ENCODE results near the gene HPS5. TPM values are rescaled to one million over a fixed set of nuclear protein-coding genes. Genes with fewer than 3 reads are reported as not detected.

The HPS5 gene
- total RNA-seq, 1 experiment from 2014 or later = 240 TPM

DNA sequence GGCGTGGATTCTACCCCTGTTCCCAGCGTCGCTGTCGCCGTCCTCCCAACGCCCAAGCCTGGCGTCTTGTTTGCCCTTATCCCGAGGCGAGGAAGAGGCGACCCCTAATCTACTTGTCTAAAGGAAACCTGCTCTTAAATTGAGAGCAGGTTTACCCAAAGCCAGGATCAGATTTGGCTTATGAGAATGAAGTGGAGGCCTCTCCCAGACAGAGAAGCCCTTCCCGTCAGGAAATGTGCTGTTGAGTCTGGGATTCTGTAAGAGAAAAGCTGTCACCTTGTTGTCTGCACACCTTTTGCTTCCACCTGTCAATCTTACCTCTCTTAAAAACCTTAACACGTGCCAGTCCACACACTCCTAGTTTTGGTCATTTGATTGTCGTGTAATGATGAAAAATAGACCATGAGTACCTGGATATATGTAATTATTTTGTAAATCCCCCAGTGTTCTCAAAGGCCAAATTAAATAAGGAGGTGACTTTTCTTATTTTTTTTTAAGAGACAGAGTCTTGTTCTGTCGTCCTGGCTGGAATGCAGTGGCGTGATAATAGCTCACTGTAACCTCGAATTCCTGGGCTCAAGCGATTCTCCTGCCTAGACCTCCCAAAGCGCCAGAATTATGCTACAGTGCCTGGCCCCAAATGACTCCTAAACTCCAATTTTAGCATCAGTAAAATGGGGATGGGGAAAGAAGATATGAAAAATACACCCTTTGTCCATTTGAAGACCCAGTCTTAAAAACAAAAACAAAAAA is 1.1 kb upstream of the HPS5 start:
- in situ Hi-C loops (cut with HindIII; ENCODE audit: low pct_unique_long_range_greater_than_20kb, low sequenced_read_pairs) = no loop called here
- no peak for DNase-seq (ENCODE audit: low read depth, low spot score)

DNA sequence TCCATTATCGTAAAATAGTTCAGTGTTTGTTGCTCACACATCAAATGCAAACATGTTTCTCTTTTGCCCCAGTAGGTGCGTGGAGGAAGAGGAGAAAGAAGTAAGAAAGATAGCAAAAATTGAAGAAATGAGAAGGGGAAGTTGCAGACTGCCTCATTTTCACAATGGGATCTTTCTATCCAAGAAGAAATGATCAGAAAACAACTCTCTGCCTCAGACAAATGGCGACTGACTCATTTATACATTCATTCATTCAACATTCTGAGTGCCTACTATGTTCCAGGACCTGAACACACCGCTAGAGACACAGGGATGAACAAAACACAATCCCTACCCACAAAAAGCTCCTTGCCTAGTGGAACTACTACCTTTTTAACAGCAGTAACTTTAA is 367 bp downstream of the HPS5 start:
- in situ Hi-C loops (cut with HindIII; ENCODE audit: low pct_unique_long_range_greater_than_20kb, low sequenced_read_pairs) = no loop called here

DNA sequence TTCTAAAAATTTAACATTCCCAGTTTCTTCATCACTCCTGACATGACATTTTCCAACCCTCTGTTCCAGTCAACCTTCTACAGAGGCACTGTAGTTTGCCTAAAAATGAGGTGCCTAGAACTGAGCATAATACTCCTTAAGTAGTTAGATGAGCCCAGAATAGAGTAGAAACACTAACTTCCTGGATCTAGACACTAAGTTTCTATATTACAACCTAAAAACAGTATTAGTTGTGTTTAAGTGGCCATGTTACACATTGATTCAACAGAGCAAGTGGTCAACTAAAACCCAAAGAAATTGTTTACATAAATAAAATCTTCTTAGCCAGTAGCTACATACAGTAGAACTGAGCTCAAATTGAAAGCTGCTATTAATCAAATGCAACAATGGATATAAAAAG is 1.3 kb downstream of the HPS5 start:
- DNase-seq (ENCODE audit: low read depth, low spot score) = no peak
- in situ Hi-C loops (cut with HindIII; ENCODE audit: low pct_unique_long_range_greater_than_20kb, low sequenced_read_pairs) = no loop called here

More for the DNA sequence above, 367 bp downstream of the HPS5 start:
- peak; percentile 73 for DNase-seq (ENCODE audit: low read depth, low spot score)

DNA sequence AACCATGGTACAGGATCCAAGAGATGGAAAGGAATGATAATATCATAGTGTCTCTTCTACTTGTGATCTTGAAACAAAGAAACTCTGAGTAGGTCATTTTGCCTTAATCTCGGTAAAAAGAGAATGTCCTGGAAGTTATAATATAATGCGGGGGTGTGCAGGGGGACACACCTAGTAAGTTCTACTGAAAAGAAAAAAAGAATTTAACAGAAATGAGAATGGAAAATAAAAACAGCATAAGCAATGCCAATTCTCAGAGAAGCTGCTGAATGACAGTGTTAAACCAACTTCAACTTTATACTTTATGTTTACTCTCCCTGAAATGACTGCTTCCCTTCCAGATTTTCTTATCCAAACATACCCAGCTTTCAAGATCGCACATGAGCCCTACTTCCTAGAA is 2.0 kb downstream of the HPS5 start:
- no peak for DNase-seq (ENCODE audit: low read depth, low spot score)
- in situ Hi-C loops (cut with HindIII; ENCODE audit: low pct_unique_long_range_greater_than_20kb, low sequenced_read_pairs) = no loop called here

DNA sequence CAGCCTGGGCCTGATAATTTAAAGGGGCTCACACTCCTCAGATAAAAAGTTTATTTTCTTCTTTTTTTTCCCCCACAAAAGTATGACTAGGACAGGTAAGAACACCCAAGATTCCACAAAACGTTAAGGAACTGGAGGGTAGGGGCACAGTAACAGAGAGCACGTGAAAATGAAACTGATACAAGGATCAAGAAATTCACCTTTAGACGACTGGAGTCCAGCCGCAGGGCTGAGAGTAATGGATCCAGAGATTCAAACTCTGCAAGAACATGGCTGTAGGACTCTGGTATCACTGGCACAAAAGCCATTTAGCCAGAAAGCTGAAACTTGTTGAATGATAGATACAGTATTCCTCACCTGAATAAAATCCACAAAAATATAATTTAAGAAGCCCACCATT is 4.4 kb downstream of the HPS5 start:
- DNase-seq (ENCODE audit: low read depth, low spot score) = no peak
- in situ Hi-C loops (cut with HindIII; ENCODE audit: low pct_unique_long_range_greater_than_20kb, low sequenced_read_pairs) = no loop called here

DNA sequence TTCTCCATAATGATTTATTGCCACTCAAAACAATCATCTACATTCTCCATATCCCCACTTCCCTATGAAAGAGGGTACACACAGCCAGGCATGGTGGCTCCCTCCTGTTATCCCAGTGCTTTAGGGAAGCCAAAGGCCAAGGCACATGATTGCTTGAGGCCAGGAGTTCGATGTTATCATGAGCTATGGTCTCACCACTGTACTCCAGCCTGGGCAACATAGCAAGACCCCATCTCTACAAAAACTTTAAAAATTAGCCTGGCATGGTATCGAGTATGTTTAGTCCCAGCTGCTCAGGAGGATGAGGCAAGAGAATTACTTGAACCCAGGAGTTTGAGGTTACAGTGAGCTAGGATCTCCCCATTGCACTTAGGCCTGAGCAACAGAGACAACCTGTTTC is 6.0 kb downstream of the HPS5 start:
- in situ Hi-C loops (cut with HindIII; ENCODE audit: low pct_unique_long_range_greater_than_20kb, low sequenced_read_pairs) = no loop called here

DNA sequence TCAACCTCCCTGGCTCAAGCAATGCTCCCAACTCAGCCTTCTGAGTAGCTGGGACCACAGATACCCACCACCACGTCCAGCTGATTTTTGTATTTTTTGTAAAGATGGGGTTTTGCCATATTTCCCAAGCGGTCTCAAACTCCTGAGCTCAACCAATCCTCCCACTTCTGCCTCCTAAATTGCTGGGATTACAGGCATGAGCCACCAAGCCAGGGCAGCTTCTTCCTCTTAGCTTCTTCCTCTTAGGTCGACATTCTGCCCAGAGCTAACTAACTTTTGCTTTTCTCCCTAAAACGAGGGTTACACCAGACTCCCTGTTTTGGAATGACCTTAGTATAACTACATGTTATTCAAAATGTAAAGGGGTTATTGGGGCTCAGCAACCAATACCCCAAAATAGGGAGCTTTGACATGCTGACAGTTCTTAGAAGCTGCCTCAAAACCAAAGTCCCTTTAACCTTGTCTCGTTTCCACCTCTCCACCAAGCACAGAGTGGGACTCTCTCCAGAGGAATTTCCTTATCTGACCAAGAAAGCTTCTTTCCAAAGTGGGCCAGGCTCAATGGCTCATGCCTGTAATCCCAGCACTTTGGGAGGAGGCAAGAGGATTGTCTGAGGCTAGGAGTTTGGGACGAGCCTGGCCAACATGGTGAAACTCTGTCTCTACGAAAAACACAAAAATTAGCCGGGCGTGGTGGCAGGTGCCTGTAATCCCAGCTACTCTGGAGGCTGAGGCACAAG is 7.0 kb downstream of the HPS5 start:
- in situ Hi-C loops (cut with HindIII; ENCODE audit: low pct_unique_long_range_greater_than_20kb, low sequenced_read_pairs) = no loop called here
- no peak for DNase-seq (ENCODE audit: low read depth, low spot score)

More for the DNA sequence above, 6.0 kb downstream of the HPS5 start:
- DNase-seq (ENCODE audit: low read depth, low spot score) = no peak

DNA sequence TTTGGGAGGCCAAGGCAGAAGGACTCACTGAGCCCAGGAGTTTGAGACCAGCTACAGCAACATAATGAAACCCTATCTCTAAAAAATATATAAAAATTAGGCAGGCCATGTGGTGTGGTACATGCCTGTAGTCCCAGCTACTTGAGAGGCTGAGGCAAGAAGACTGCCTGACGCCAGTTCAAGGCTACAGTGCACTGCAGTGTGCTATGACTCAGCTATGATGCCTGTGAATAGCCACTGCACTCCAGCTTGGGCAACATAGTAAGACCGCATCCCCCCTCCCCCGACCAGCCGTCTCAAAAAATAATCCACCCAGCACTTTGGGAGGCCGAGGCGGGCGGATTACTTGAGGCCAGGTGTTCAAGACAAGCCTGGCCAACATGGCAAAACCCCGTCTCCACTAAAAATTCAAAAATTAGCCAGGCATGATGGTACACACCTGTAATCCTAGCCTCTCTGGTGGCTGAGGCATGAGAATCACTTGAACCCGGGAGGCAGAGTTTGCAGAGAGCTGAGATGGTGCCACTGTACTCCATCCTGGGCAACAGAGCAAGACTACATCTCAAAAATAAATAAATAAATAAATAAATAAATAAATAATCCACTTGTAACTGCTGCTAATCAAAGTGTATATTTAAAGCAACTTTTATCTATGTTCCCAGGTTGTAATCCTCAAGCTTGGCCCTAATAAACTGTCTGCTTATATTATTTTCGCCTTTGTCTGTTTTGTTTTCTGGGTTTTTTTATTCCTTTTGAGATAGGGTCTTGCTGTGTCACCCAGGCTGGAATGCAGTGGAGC is 7.8 kb downstream of the HPS5 start:
- DNase-seq (ENCODE audit: low read depth, low spot score) = no peak
- in situ Hi-C loops (cut with HindIII; ENCODE audit: low pct_unique_long_range_greater_than_20kb, low sequenced_read_pairs) = no loop called here

DNA sequence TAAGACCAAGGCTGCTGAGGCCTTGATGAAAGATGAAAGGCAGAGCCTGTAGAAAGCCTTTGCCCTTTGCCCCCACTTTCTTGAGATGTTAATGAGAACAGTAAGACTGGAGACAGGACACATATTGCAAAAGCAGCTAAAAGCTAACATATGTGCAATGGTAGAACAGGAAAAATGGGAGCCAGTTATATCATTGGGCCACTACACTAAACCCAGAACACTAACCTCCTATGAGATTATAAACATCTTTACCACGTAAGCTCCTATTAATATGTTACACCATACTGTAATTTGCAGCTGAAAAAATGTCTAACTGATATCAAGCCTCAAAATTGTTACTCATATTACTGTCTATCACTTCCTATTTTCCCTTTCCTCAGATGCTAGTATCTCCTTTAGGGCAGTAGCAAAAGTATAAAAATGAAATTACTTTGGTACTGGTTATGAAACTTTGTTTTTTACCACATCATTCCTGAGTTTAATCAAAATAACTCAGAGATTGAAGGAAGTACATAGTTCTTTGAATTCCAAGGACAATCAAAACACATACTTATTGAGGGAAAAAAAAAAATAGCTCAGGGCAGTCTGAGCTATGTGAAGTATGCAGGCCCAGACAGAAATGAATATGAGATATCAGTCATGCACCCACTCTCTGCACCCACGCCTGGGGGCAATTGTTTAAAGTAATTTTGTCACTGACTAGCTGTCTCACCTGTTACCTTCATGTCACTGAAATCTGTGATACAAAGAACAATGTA is 9.1 kb downstream of the HPS5 start:
- peak; percentile 74 for DNase-seq (ENCODE audit: low read depth, low spot score)
- in situ Hi-C loops (cut with HindIII; ENCODE audit: low pct_unique_long_range_greater_than_20kb, low sequenced_read_pairs) = no loop called here

DNA sequence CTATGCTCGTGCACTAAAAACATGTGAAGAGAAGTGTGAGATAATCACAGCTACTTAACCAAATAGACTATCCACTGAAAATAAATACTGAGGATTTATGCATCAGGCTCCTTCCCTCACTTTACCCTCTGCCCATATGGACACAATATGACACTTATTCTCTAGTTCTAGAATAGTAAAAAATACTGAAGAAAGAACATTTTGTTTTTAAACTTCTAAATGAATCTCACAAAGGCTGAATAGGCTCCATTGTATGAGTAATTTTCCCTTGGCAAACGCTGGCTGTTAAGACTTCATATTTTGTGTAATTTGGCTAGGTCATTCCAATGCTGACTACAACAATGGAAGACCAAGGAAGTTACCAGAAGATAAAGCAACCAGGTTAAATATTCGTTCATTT is 9.9 kb downstream of the HPS5 start:
- DNase-seq (ENCODE audit: low read depth, low spot score) = peak; percentile 89

DNA sequence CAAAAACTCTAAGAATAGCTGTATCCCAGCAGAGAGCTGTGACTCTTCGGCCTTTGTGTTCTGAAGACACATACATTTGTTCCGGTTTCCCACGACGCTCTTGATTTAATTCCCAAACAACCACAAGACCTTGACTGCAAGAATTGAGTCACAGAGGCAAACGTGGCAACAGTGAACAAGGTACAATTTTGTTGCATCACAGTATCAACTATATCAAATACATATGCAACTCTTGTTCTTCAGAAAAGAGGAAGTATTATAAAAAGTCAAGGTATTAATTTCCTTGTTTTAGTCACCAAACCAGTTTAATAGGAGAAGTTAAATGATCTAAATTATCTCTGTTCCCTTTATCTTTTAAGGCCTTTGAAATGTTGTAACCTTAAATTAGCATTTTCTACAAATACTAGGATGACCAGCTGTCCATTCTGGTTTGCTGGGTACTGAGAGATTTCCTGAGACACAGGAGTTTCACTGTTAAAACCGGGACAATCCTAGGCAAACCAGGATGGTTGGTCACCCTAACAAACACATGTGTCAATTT is 11.1 kb downstream of the HPS5 start:
- DNase-seq (ENCODE audit: low read depth, low spot score) = no peak
- in situ Hi-C loops (cut with HindIII; ENCODE audit: low pct_unique_long_range_greater_than_20kb, low sequenced_read_pairs) = no loop called here

More for the DNA sequence above, 9.9 kb downstream of the HPS5 start:
- in situ Hi-C loops (cut with HindIII; ENCODE audit: low pct_unique_long_range_greater_than_20kb, low sequenced_read_pairs) = no loop called here

DNA sequence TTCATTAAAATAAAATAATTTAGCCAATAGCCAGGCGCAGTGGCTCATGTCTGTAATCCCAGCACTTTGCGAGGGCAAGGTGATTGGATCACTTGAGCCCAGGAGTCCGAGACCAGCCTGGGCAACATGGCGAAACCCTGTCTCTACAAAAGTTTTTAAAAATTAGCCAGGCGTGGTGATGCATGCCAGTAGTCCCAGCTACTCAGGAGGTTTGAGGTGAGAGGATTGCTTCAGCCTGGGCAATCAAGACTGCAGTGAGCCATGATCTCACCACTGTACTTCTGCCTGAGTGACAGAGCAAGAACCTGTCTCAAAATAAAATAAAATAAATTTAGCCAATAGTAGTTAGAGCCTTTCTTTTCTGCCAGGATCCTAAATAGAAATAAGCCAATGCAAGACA is 12.2 kb downstream of the HPS5 start:
- in situ Hi-C loops (cut with HindIII; ENCODE audit: low pct_unique_long_range_greater_than_20kb, low sequenced_read_pairs) = no loop called here
- no peak for DNase-seq (ENCODE audit: low read depth, low spot score)

DNA sequence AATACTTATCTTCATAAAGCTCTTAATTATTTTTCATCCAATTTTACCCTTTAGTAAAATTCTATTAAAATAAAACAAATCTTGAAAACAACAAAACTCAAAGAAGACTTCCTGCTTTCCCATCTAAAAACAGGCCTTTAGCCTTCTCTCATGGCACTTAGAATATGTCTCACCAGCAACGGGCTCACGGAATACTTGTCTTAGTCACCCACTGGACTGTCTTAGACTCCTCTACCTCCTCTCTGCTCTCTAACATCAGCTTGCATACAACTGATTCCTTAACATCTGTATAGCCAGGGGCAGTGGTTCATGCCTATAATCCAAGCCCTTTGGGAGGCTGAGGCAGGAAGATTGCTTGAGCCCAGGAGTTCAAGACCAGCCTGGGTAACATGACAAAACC is 13.7 kb downstream of the HPS5 start:
- DNase-seq (ENCODE audit: low read depth, low spot score) = no peak
- in situ Hi-C loops (cut with HindIII; ENCODE audit: low pct_unique_long_range_greater_than_20kb, low sequenced_read_pairs) = no loop called here

DNA sequence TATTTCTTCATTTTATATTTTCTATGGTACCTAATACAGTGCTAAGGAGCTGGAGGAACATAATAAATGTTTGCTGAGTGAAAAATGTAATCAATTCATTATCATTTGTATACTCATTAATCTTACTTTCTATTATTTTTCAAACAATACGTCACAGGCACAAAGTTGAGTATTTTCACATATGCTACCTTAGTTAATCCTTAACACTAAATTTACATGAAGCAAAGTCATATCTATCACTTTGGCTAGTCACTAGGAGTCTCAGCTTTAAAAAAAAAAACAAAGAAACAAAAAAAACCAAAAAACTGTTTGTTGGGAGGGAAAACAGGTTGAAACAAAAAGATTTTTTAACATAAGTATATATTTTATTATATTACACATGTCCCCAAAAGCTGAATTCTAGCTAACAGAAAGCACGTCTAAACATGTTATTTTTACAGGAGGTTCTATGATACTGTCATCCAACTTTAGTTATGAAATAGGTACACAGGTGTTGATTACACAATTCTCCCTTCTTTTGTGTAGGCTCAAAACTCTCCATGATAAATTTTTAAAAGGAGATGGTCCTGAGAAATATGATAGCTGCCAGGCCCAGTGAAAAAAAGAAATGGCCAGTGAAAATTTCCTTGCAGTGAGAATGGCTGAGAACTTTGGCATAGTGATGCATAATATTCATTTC is 14.3 kb downstream of the HPS5 start:
- in situ Hi-C loops (cut with HindIII; ENCODE audit: low pct_unique_long_range_greater_than_20kb, low sequenced_read_pairs) = no loop called here

DNA sequence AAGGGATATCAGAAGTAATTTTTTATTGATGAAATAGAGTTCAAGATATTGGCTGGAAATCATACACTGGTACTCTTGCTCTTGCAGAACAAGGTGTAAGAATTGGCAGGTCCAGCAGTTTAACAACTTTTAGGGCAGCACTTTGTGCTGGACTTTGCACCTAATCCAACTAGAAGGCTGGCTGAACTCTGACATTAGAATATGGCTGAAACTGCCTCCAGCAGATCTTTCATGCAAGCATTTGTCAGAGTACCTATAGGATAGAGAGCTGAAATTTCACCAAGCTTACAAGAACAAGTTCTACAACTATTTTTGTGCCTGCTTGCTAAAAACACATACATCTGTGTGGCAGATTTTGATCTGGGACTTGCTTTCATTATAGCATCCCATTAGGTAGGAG is 17.2 kb downstream of the HPS5 start:
- DNase-seq (ENCODE audit: low read depth, low spot score) = no peak
- in situ Hi-C loops (cut with HindIII; ENCODE audit: low pct_unique_long_range_greater_than_20kb, low sequenced_read_pairs) = no loop called here

More for the DNA sequence above, 14.3 kb downstream of the HPS5 start:
- DNase-seq (ENCODE audit: low read depth, low spot score) = no peak

DNA sequence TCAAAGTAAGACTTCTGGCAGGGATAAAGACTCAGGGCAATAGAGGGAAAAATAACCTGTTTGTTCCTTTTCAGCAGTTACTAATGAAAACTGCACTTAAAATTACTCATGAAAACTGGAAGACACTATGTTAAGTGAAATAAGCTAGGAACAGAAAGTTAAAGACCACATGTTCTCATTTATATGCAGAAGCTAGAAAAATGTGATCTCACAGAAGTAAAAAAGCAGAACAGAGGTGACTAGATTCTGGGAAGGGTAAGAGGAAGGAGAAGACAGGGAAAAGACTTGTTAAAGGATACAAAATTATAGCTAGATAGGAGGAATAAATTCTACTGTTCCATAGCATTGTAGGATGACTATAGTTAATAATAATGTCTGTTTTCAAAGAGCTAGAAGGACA is 22.2 kb downstream of the HPS5 start:
- in situ Hi-C loops (cut with HindIII; ENCODE audit: low pct_unique_long_range_greater_than_20kb, low sequenced_read_pairs) = no loop called here
- no peak for DNase-seq (ENCODE audit: low read depth, low spot score)

DNA sequence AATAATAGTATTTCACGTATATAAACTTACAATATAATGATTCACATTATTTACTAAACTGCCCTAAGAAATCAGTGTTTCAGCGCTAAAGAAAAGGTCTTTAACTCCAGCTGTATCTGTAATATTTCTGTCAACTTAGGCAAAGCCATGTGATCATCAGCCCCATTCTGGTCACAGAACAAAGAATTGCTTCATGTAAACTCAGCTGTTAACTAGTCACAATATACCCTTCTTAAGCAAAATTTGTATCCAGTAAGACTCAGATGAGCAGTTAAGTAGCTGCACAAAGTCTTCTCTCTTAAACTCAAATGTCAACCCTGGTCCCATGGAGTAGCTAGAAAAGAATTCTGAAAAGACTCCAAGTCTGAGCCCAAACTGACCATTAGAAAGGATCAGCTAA is 26.6 kb downstream of the HPS5 start:
- peak; percentile 95 for DNase-seq (ENCODE audit: low read depth, low spot score)
- in situ Hi-C loops (cut with HindIII; ENCODE audit: low pct_unique_long_range_greater_than_20kb, low sequenced_read_pairs) = no loop called here

All from SK-MEL-5 (cell line).